C4-2B (cell line): ENCODE measurements around the gene ZBTB16.

Experiments used
- H3K27ac ChIP-seq: fragments of 450-650 bp; 2 replicates; pipeline ENCODE4 v1.5.1; 2017
- ZFX ChIP-seq: fragments of 450-650 bp; IDR thresholded peaks from 2 replicates; pipeline ENCODE4 v1.6.1; 2017
- TF ChIP-seq, protein P1 (sequence below): fragments of 450-650 bp; conservative IDR thresholded peaks from 2 replicates; pipeline ENCODE4 v1.5.1; 2017; ENCODE audit warnings: mild to moderate bottlenecking

Gene ZBTB16

DNA sequence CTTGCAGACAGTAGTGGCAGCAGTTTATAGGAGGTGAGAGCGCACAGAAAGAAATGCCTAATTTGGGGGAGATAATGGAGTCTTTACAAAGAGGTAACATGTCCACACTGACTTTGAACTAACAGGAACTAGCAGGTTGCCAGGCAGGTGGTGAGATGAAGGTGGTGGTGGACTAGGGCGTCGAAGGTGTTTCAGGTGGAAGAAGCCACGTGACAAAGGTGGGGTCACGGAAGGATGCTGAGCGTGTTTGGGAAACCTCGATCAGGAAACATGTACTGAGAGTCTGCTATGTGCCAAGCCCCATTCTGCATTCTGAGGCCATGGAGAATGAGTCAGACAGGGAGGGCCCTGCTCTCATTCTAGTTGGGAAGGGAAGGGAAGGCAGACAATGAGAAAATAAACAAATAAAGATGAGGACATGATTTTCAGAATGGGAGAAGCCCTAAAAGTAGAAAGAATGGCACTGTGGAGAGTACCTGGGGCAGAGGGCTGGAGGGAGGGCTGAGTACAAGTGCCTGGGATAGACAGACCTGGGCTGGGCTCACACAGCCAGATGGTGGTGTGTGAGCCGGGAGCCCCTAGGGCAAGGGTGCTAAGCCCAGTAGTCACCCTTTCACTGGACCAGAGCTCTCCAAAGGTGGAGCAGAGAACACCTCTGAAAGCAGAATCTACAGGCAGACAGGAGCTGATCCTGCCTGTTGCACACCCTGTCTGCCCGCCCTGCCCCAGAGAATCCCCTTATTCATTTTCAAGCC is 220.5 kb downstream of the ZBTB16 start:
- H3K27ac ChIP-seq = peak overlapping the region; percentile 14; the same call in 1 of the 2 replicates
- TF ChIP-seq, protein P1, sequence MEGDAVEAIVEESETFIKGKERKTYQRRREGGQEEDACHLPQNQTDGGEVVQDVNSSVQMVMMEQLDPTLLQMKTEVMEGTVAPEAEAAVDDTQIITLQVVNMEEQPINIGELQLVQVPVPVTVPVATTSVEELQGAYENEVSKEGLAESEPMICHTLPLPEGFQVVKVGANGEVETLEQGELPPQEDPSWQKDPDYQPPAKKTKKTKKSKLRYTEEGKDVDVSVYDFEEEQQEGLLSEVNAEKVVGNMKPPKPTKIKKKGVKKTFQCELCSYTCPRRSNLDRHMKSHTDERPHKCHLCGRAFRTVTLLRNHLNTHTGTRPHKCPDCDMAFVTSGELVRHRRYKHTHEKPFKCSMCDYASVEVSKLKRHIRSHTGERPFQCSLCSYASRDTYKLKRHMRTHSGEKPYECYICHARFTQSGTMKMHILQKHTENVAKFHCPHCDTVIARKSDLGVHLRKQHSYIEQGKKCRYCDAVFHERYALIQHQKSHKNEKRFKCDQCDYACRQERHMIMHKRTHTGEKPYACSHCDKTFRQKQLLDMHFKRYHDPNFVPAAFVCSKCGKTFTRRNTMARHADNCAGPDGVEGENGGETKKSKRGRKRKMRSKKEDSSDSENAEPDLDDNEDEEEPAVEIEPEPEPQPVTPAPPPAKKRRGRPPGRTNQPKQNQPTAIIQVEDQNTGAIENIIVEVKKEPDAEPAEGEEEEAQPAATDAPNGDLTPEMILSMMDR = no peak
- no peak for TF ChIP-seq ZFX

DNA sequence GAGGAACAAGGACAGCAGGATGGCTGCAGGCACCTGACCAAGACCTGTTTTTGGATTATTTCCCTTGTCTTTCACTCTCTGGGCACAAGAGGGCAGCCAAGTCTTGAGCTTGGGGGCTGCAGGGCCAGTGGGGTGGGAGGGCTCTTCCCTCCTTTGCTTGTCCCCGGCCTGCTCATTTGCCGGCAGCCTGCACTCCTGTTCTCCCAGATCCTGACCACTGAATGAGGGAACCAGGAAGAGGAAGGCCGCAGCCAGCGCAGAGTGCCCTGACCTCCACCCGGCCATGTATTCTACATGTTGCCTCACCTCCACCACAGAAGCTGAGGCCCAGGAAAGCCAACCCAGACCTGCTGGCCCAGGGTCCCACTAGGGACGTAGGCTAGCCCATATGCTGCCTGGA is 221.2 kb downstream of the ZBTB16 start:
- peak overlapping the region; percentile 14 for H3K27ac ChIP-seq
- TF ChIP-seq, protein P1 = peak; percentile 75
- TF ChIP-seq ZFX = no peak

DNA sequence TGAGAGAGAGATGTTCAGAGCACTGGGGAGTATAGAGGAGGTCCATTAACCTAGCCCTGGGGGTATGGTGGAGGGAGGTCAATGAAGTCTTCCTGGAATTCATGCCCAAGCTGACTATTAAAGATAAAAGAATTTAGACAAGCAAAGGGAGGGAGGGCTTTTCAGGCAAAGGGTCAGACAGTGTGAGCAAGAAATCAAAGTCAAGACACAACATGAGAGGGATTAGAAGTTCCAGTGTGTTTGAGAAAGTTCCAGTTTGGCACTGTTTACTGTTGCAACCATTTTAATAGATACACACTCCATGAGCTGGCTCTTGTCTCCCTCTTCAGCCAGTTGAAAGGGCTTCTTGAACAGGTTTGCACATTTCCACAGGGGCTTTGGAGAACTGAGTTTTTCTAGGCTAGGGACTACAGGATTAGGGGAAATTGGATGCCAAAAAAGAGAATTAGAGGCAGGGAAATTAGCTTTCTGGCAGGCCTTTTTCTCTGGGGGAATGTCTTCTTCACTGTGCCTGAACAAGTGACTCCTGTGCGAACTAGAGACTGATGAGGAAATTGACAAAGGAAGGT is 222.0 kb downstream of the ZBTB16 start:
- peak overlapping the region; percentile 14 for H3K27ac ChIP-seq
- TF ChIP-seq, protein P1 = no peak
- no peak for TF ChIP-seq ZFX

DNA sequence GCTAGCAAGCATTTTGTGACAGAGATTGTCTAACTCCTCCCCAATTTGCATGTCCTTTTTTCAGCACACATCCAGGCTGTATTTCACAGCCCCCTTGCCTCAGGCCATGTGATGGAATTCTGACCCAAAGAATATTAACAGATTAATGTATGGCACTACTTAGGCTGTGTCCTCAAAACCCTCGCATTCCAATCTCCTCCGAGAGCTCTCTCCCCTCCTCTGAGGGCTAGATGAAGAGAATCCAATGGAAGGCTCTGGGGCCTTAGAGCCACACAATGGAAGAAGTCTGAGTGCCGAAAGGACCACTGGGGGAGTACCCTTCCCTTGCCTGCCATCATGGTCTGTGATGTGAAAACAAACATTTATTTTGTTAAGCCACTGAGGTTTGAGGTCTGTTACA is 223.0 kb downstream of the ZBTB16 start:
- H3K27ac ChIP-seq = no peak overlapping the region

DNA sequence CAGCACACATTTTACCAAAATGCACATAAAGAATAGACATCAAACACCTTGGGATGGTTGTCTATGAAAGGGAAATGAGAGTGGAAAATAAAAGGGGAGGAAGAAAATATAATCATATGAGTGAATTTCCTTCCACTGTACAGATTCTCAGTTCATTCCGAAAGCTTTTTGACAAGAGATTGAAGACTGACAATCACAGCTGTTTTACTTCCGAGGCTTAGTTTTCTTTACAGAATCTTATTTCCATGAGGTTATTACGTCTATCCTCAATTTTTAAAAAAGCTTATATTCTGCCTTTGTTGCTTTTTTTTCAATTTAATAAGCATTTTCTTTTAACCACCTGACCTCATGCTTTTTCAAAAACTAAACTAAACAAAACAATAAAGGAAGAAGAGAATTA is 223.9 kb downstream of the ZBTB16 start:
- no peak overlapping the region for H3K27ac ChIP-seq
- TF ChIP-seq ZFX = no peak
- TF ChIP-seq, protein P1 = no peak

More for the DNA sequence above, 223.0 kb downstream of the ZBTB16 start:
- TF ChIP-seq, protein P1 = no peak
- no peak for TF ChIP-seq ZFX

DNA sequence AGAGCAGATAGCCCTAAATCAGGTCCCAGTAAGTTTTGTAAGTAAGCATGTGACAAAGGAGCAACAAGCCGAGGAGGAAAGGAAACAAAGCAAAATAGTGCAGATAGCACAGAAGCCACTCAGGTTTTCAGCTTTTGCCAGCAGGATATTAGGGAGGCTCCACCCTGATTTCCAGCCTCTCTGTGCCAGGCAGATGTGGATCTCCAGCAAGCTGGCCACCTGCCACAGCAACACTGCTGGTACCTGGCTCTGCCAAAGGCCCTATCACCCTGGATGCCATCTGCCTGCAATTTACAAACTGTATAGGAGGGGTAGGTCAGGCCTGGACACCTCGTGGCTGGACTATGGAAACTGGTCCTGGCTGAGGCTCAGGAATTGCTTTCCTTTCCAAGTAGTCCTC is 224.5 kb downstream of the ZBTB16 start:
- no peak for TF ChIP-seq ZFX
- TF ChIP-seq, protein P1 = no peak
- H3K27ac ChIP-seq = no peak overlapping the region

DNA sequence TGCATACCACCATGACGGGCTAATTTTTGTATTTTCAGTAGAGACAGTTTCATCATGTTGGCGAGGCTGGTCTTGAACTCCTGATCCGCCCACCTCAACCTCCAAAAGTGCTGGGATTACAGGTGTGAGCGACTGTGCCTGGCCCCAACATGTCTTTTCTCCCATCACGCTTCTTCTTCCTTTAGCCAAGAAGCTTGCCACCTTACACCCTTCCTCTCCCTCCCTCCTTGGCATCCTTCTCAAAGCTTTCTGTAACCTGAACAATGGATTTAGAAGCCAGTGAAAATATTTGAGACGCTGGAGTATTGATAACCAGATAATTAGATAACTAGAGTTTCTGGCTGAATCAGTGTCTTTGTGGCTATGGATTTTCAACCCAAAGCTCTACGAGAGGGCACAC is 225.4 kb downstream of the ZBTB16 start:
- TF ChIP-seq, protein P1 = no peak
- no peak for TF ChIP-seq ZFX
- no peak overlapping the region; the same call in 1 of the 2 replicates for H3K27ac ChIP-seq
